ENCODE data around the gene RPS6KA6.

RPS6KA6 gene

GRCh38 chrX:84162401-84162800 is 25.6 kb downstream of the RPS6KA6 start:
- no peak for DNase-seq (ENCODE audit: low spot score)

GRCh38 chrX:84161641-84162040 is 26.4 kb downstream of the RPS6KA6 start:
- no peak for DNase-seq (ENCODE audit: low spot score)

- no peak for DNase-seq (ENCODE audit: low spot score)
Observed at GRCh38 chrX:84160736-84161135, 27.3 kb downstream of the RPS6KA6 start.

- DNase-seq (ENCODE audit: low spot score): no peak
Observed at GRCh38 chrX:84156821-84157220, 31.2 kb downstream of the RPS6KA6 start.

GRCh38 chrX:84155938-84156337 is 32.1 kb downstream of the RPS6KA6 start:
- DNase-seq (ENCODE audit: low spot score): no peak

GRCh38 chrX:84153538-84153937 is 34.5 kb downstream of the RPS6KA6 start:
- no peak for DNase-seq (ENCODE audit: low spot score)

- DNase-seq (ENCODE audit: low spot score): no peak
Observed at GRCh38 chrX:84144991-84145390, 43.0 kb downstream of the RPS6KA6 start.

GRCh38 chrX:84144281-84144680 is 43.7 kb downstream of the RPS6KA6 start:
- no peak for DNase-seq (ENCODE audit: low spot score)

GRCh38 chrX:84133023-84133422 is 55.0 kb downstream of the RPS6KA6 start:
- no peak for DNase-seq (ENCODE audit: low spot score)

GRCh38 chrX:84123585-84123984 is 64.4 kb downstream of the RPS6KA6 start:
- DNase-seq (ENCODE audit: low spot score): no peak

- DNase-seq (ENCODE audit: low spot score): no peak
Observed at GRCh38 chrX:84118769-84119168, 69.2 kb downstream of the RPS6KA6 start.

GRCh38 chrX:84118315-84118714 is 69.7 kb downstream of the RPS6KA6 start:
- DNase-seq (ENCODE audit: low spot score): no peak

- DNase-seq (ENCODE audit: low spot score): no peak
Observed at GRCh38 chrX:84108584-84108983, 79.4 kb downstream of the RPS6KA6 start.

- no peak for DNase-seq (ENCODE audit: low spot score)
Observed at GRCh38 chrX:84099120-84099519, 88.9 kb downstream of the RPS6KA6 start.

GRCh38 chrX:84079479-84080197 is 108.4 kb downstream of the RPS6KA6 start:
- peak; percentile 1 for DNase-seq (ENCODE audit: low spot score)

- DNase-seq (ENCODE audit: low spot score): no peak
Observed at GRCh38 chrX:84078991-84079390, 109.0 kb downstream of the RPS6KA6 start.

- DNase-seq (ENCODE audit: low spot score): no peak
Observed at GRCh38 chrX:84064814-84065213, 123.2 kb downstream of the RPS6KA6 start.

- no peak for DNase-seq (ENCODE audit: low spot score)
Observed at GRCh38 chrX:84064164-84064563, 123.8 kb downstream of the RPS6KA6 start.

GRCh38 chrX:84047339-84047738 is 140.7 kb downstream of the RPS6KA6 start:
- no peak for DNase-seq (ENCODE audit: low spot score)

GRCh38 chrX:84046403-84046984 is 141.5 kb downstream of the RPS6KA6 start:
- peak; percentile 0 for DNase-seq (ENCODE audit: low spot score)

- no peak for DNase-seq (ENCODE audit: low spot score)
Observed at GRCh38 chrX:84044051-84044450, 143.9 kb downstream of the RPS6KA6 start.

Data from pons (tissue), 1 donor.